ENCODE measurements around the gene WDR33. TPM values are rescaled to one million over a fixed set of nuclear protein-coding genes. Genes with fewer than 3 reads are reported as not detected.

Gene WDR33
- total and polyA plus RNA-seq, 8 donors, result 7.9 to 99.9 (median 20.3) TPM

DNA sequence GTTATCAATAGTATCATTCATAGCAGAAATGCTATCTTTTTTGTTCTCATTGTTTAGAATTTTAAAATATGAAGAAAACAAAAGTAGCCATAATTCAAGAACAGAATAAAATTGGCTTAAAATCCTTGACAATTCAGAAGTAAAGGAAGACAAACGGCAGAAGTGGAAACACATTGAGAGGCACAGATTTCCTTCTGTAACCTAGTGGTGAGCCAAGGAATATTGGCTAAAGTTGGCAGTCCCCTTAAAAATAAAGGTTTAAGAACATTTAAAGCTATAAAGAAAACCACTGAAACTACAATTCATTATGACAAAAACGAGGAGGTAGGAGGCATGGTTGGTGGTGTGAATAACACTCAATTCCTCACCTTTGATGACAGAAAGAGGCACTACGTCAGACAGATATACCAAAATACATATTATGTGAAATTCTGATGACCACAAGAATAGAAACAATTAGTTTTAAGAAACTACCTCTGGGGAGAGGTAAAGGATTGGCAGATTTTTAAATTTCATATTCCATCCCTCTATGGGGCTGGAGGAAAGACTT, 67.4 kb downstream of the WDR33 start:
- Histone ChIP-seq H3K27me3 (no peaks in the 10 kb centered on the region), H3K4me3 (no peak overlapping the region), H3K9me3 (no peaks in the 10 kb centered on the region), H3K4me1 (no peaks in the 10 kb centered on the region), H3K36me3 (peaks cover 0 to 44% (median 34%) of the 10 kb centered on the region in 4 donors), H3K27ac (no peak overlapping the region)
- WGBS, 5 donors, result 78 to 82% (median 79%) methylated on average over 3 of the region's 3 CpGs
- intact Hi-C loops (cut with DNase I; ENCODE audit: low total_unique reads), result no loop called here
- DNase-seq, result no peak
- TF ChIP-seq, protein P1, sequence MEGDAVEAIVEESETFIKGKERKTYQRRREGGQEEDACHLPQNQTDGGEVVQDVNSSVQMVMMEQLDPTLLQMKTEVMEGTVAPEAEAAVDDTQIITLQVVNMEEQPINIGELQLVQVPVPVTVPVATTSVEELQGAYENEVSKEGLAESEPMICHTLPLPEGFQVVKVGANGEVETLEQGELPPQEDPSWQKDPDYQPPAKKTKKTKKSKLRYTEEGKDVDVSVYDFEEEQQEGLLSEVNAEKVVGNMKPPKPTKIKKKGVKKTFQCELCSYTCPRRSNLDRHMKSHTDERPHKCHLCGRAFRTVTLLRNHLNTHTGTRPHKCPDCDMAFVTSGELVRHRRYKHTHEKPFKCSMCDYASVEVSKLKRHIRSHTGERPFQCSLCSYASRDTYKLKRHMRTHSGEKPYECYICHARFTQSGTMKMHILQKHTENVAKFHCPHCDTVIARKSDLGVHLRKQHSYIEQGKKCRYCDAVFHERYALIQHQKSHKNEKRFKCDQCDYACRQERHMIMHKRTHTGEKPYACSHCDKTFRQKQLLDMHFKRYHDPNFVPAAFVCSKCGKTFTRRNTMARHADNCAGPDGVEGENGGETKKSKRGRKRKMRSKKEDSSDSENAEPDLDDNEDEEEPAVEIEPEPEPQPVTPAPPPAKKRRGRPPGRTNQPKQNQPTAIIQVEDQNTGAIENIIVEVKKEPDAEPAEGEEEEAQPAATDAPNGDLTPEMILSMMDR (IDR thresholded peaks at IDR 0.05), result no peak
- no peak for TF ChIP-seq EP300 (IDR thresholded peaks at IDR 0.05)

DNA sequence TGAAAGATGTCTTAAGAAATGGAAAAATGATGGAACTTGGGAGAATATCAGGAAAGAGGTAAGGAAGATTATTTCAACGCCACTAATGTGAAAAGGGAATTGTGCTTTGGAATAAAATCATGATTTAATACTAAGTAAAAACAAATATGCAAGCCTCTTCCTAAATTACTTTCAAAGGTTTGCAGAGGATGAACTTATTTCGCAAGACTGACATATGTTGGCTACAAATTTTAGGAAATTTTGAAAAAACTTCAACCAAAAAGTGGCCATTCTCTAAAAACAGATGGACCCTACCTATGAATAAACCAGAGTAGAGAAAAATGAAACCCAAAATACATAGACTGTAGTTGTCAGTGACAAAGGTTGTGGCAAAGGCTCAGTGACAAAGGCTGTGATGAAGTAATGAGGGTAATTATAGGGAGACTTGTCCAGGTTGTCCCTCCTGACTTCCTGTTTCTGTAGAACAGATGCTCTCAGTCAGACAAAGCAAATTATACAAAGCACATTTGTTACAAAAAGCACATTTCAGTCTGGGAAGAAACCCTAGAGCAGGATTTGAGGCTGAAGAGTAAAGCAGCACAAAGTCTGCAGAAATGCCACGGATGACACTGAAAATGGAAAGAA, 70.2 kb downstream of the WDR33 start:
- peaks cover 0 to 28% (median 23%) of the 10 kb centered on the region in 4 donors for H3K36me3 ChIP-seq
- H3K27ac ChIP-seq, result no peak overlapping the region
- no peaks in the 10 kb centered on the region for H3K9me3 ChIP-seq
- no peaks in the 10 kb centered on the region for H3K27me3 ChIP-seq
- intact Hi-C loops (cut with DNase I; ENCODE audit: low total_unique reads), result no loop called here
- H3K4me3 ChIP-seq, result no peak overlapping the region
- DNase-seq, result peak in 1 of 2 donors; percentile 10
- 92 to 98% (median 94%) methylated on average over 3 of the region's 3 CpGs for WGBS, 5 donors
- H3K4me1 ChIP-seq, result peaks cover 0 to 4% (median 0%) of the 10 kb centered on the region in 4 donors
- TF ChIP-seq POLR2AphosphoS5 (IDR thresholded peaks at IDR 0.05) (no peak), EP300 (IDR thresholded peaks at IDR 0.05) (no peak), POLR2A (IDR thresholded peaks at IDR 0.05) (no peak)
- TF ChIP-seq, protein P1 (IDR thresholded peaks at IDR 0.05), result no peak

DNA sequence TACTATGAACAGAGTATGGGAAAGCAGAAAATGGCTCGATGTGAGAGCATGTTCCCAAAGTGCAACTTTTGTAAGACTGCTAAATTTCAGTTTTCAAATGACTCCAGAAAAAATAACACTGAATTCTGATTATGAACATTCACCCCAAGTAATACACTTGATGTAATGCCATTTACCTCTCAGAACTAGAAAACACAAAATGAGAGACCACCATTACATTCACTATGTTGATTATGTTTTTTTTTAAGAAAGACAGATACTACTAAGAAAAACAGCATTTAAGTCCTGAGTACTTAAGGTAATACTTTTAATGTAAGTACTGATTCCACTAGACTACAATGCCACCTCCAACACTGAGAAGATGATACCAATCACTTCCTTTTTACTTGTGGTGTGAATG, 71.2 kb downstream of the WDR33 start:
- no peak for DNase-seq
- TF ChIP-seq, protein P1 (IDR thresholded peaks at IDR 0.05), result no peak
- TF ChIP-seq EP300 (IDR thresholded peaks at IDR 0.05), result no peak
- no peak for TF ChIP-seq POLR2A (IDR thresholded peaks at IDR 0.05)
- no peak for TF ChIP-seq POLR2AphosphoS5 (IDR thresholded peaks at IDR 0.05)
- Histone ChIP-seq H3K9me3 (no peaks in the 10 kb centered on the region), H3K27me3 (no peaks in the 10 kb centered on the region), H3K4me1 (peaks cover 4 to 10% (median 7%) of the 10 kb centered on the region in 4 donors), H3K36me3 (peaks cover 0 to 20% (median 16%) of the 10 kb centered on the region in 4 donors), H3K27ac (no peak overlapping the region), H3K4me3 (no peak overlapping the region)
- WGBS, 5 donors, result 80 to 93% (median 88%) methylated on average over 1 of the region's 1 CpG
- intact Hi-C loops (cut with DNase I; ENCODE audit: low total_unique reads), result no loop called here

DNA sequence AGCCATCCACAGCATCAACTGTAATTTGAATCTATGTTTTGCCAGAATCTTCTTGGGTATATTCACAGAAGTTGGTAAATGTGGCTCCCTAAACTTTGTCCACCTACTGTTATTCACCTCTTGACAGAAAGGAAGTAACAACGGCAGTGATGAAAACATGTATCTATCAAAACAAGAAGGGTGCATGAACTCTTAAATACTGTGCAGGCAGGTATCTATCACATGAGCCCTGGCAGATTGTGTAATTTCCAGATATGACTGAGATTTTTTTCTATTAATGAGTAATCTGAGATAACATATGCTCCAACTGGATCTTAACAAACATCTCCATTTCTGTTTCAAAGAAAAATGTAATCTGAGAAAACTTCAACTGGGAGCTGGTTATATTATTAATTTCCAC, 73.1 kb downstream of the WDR33 start:
- DNase-seq, result no peak
- peaks cover 7 to 27% (median 13%) of the 10 kb centered on the region in 4 donors for H3K4me1 ChIP-seq

More for the DNA sequence above, 73.1 kb downstream of the WDR33 start:
- 20 to 57% (median 37%) methylated on average over 1 of the region's 1 CpG for WGBS, 5 donors
- Histone ChIP-seq H3K27ac (no peak overlapping the region), H3K36me3 (peaks cover 0 to 9% (median 5%) of the 10 kb centered on the region in 4 donors), H3K9me3 (no peaks in the 10 kb centered on the region), H3K4me3 (no peak overlapping the region), H3K27me3 (no peaks in the 10 kb centered on the region)
- no peak for TF ChIP-seq EP300 (IDR thresholded peaks at IDR 0.05)
- TF ChIP-seq POLR2AphosphoS5 (IDR thresholded peaks at IDR 0.05), result no peak
- TF ChIP-seq, protein P1 (IDR thresholded peaks at IDR 0.05), result no peak
- no peak for TF ChIP-seq POLR2A (IDR thresholded peaks at IDR 0.05)
- intact Hi-C loops (cut with DNase I; ENCODE audit: low total_unique reads), result no loop called here
